ENCODE data around the gene APOL5.

GRCh38 chr22:35746248-35746647 is 28.6 kb downstream of the APOL5 start:
- TF ChIP-seq ZNF274 (IDR thresholded peaks at IDR 0.05; ENCODE audit: low read depth, low read length) (no peak), YY1 (IDR thresholded peaks at IDR 0.05; ENCODE audit: insufficient read depth, insufficient read length) (no peak)

All from NT2/D1 (cell line).